Cardiac muscle cell (in vitro differentiated cells and primary cell): ENCODE measurements around the gene HIF1A. TPM values are rescaled to one million over a fixed set of nuclear protein-coding genes. Genes with fewer than 3 reads are reported as not detected.

Source experiments
- DNase-seq, 2 donors: peaks; one replicate each; pipeline versions ENCODE4 v3.0.0 to v3.0.0-alpha.2; 2010 to 2017; ENCODE audit warnings: low read depth in 1 of 2, low spot score in 1 of 2
- H3K27ac ChIP-seq: fragments of 200-600 bp; sonication (generic); 2 replicates; pipeline ENCODE4 v1.5.1; 2016
- H3K27me3 ChIP-seq: fragments of 200-600 bp; sonication (generic); 2 replicates; pipeline ENCODE4 v1.6.0; 2016; ENCODE audit warnings: control low read depth
- H3K36me3 ChIP-seq: fragments of 200-600 bp; sonication (generic); 2 replicates; pipeline ENCODE4 v1.5.1; 2016; ENCODE audit warnings: control low read depth
- H3K4me1 ChIP-seq: fragments of 200-600 bp; sonication (generic); 2 replicates; pipeline ENCODE4 v1.8.1; 2017; ENCODE audit warnings: low read depth, mild to moderate bottlenecking, mixed run types
- H3K4me3 ChIP-seq: fragments of 200-600 bp; sonication (generic); 2 replicates; pipeline ENCODE4 v1.5.1; 2016; ENCODE audit warnings: mild to moderate bottlenecking
- H3K9me3 ChIP-seq: fragments of 200-600 bp; sonication (generic); 2 replicates; pipeline ENCODE4 v1.5.1; 2017; ENCODE audit warnings: low read depth, mild to moderate bottlenecking, control low read depth
- CTCF ChIP-seq: IDR thresholded peaks from 2 replicates; pipeline ENCODE4 v1.5.1; 2012; ENCODE audit warnings: low read depth, mild to moderate bottlenecking, low read length
- polyA plus RNA-seq: library from polyadenylated mRNA; unstranded; fragments of >200 nt; fragmentation: Nextera tagmentation; extraction: Ambion mirVana; gene quantifications from 2 replicates; pipeline ENCODE4 v1.2.1, GENCODE V29; 2016
- total RNA-seq: library from RNA; depleted of rRNA; stranded (reverse); fragments of >200 nt; gene quantifications from 2 replicates; pipeline ENCODE4 v1.2.3, GENCODE V29; 2016

Gene HIF1A
- total and polyA plus RNA-seq, 2 experiments from 2014 or later, result 108 to 119 TPM

- Histone ChIP-seq H3K27ac (no peak overlapping the region), H3K36me3 (no peaks in the 10 kb centered on the region), H3K4me1 (no peaks in the 10 kb centered on the region), H3K4me3 (no peak overlapping the region), H3K9me3 (no peaks in the 10 kb centered on the region), H3K27me3 (no peaks in the 10 kb centered on the region)
- DNase-seq, result peak in 1 of 2 donors; percentile 51
- no peak for TF ChIP-seq CTCF
These were observed 22.0 kb upstream of the HIF1A start for GRCh38 chr14:61673305-61673704.

GRCh38 chr14:61675291-61675690 lies 20.0 kb upstream of the HIF1A start:
- no peak overlapping the region for H3K4me3 ChIP-seq
- H3K27me3 ChIP-seq, result no peaks in the 10 kb centered on the region
- no peak for DNase-seq
- H3K9me3 ChIP-seq, result no peaks in the 10 kb centered on the region
- H3K4me1 ChIP-seq, result no peaks in the 10 kb centered on the region
- TF ChIP-seq CTCF, result no peak
- no peaks in the 10 kb centered on the region for H3K36me3 ChIP-seq
- no peak overlapping the region for H3K27ac ChIP-seq

- H3K36me3 ChIP-seq, result no peaks in the 10 kb centered on the region
These were observed 17.8 kb upstream of the HIF1A start for GRCh38 chr14:61677479-61677878.

GRCh38 chr14:61678975-61679374 lies 16.3 kb upstream of the HIF1A start:
- H3K27me3 ChIP-seq, result no peaks in the 10 kb centered on the region
- no peak for TF ChIP-seq CTCF
- peak overlapping the region; percentile 1 for H3K27ac ChIP-seq
- H3K4me3 ChIP-seq, result no peak overlapping the region
- DNase-seq, result peak; percentile 34 to 42
- no peaks in the 10 kb centered on the region for H3K4me1 ChIP-seq
- H3K36me3 ChIP-seq, result no peaks in the 10 kb centered on the region
- no peaks in the 10 kb centered on the region for H3K9me3 ChIP-seq

More at GRCh38 chr14:61677479-61677878, 17.8 kb upstream of the HIF1A start:
- no peak overlapping the region for H3K27ac ChIP-seq
- H3K9me3 ChIP-seq, result no peaks in the 10 kb centered on the region
- H3K4me1 ChIP-seq, result no peaks in the 10 kb centered on the region
- peak in 1 of 2 donors; percentile 18 for DNase-seq
- no peak for TF ChIP-seq CTCF
- no peaks in the 10 kb centered on the region for H3K27me3 ChIP-seq
- H3K4me3 ChIP-seq, result no peak overlapping the region

- Histone ChIP-seq H3K27me3 (no peaks in the 10 kb centered on the region), H3K4me3 (no peak overlapping the region), H3K27ac (no peak overlapping the region), H3K36me3 (no peaks in the 10 kb centered on the region), H3K9me3 (no peaks in the 10 kb centered on the region), H3K4me1 (no peaks in the 10 kb centered on the region)
- DNase-seq, result no peak
- TF ChIP-seq CTCF, result no peak
These were observed 13.9 kb upstream of the HIF1A start for GRCh38 chr14:61681413-61681812.

GRCh38 chr14:61683108-61683507 lies 12.2 kb upstream of the HIF1A start:
- no peaks in the 10 kb centered on the region for H3K4me1 ChIP-seq
- no peak overlapping the region for H3K4me3 ChIP-seq
- no peak for TF ChIP-seq CTCF
- no peak overlapping the region for H3K27ac ChIP-seq
- H3K27me3 ChIP-seq, result no peaks in the 10 kb centered on the region
- H3K36me3 ChIP-seq, result no peaks in the 10 kb centered on the region
- H3K9me3 ChIP-seq, result no peaks in the 10 kb centered on the region
- peak in 1 of 2 donors; percentile 13 for DNase-seq
